Activated T-cell treated with anti-CD3 and anti-CD28 coated beads, Interleukin-2, amount 50 U/mL, for 4 hours (primary cell): ENCODE results near the gene EXOSC1. TPM values are rescaled to one million over a fixed set of nuclear protein-coding genes. Genes with fewer than 3 reads are reported as not detected.
"Not testable (repeated sequence)": the region's sequence is repeated elsewhere in the genome, so short reads cannot be mapped to it uniquely, and the experiment has no call there.

ENCODE experiments used
- ATAC-seq, 2 donors: fragments of 200-7000 bp; cut with Tn5 transposase; one replicate each; pipeline ENCODE4 v1.10.0; 2021
- DNase-seq: peaks from one replicate; pipeline ENCODE4 v3.0.0-alpha.2; 2020
- H3K27me3 Mint-ChIP-seq: one replicate; pipeline ENCODE4 v1.8.0; 2021; ENCODE audit warnings: low read depth, mixed read lengths
- H3K36me3 Mint-ChIP-seq: one replicate; pipeline ENCODE4 v1.8.0; 2022; ENCODE audit warnings: mixed read lengths; ENCODE audit not compliant: insufficient read depth
- H3K4me1 Mint-ChIP-seq: one replicate; pipeline ENCODE4 v1.8.0; 2021; ENCODE audit warnings: low read depth, mixed read lengths
- H3K4me3 Mint-ChIP-seq: one replicate; pipeline ENCODE4 v1.8.0; 2021; ENCODE audit warnings: mild to moderate bottlenecking, moderate library complexity, mixed read lengths
- H3K9me3 Mint-ChIP-seq: one replicate; pipeline ENCODE4 v1.8.0; 2021; ENCODE audit warnings: mixed read lengths
- total RNA-seq, 3 donors: library from RNA; stranded (reverse); gene quantifications; one replicate each; pipeline ENCODE4 v1.2.1, GENCODE V29; 2021

Gene EXOSC1
- total RNA-seq, 3 donors from 2014 or later, result 60.3 to 72.2 (median 71.9) TPM

DNA sequence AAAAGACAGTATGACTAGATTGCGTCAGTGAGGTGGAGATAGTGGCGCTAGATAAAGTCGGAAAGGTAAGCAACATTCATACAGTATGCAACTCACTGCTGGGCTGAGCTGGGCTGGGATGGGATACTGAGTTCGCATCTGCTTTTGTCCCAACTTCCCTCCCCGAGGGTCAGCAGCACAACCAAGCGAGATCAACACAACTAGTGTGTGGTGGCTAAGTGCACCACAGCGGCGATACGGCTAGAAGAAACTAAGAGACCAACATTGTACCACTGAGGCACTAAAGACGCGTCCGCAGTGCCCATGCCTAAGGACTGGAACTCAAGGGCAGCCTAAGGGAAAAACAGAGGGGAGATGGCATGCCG, 467 bp downstream of the EXOSC1 start:
- Mint-ChIP-seq H3K9me3 (no peaks in the 10 kb centered on the region), H3K27me3 (no peaks in the 10 kb centered on the region), H3K4me1 (peaks cover 46% of the 10 kb centered on the region), H3K36me3 (peaks cover 14% of the 10 kb centered on the region), H3K4me3 (peak overlapping the region; percentile 99)
- ATAC-seq (peak in 1 of 2 donors; percentile 1), DNase-seq (no peak)

GRCh38 chr10:97444212-97444611, 1.6 kb downstream of the EXOSC1 start:
- H3K9me3 Mint-ChIP-seq, result no peaks in the 10 kb centered on the region

GRCh38 chr10:97442277-97442676, 3.5 kb downstream of the EXOSC1 start:
- H3K36me3 Mint-ChIP-seq, result peaks cover 20% of the 10 kb centered on the region
- ATAC-seq, result no peak
- no peak for DNase-seq
- H3K27me3 Mint-ChIP-seq, result no peaks in the 10 kb centered on the region
- peaks cover 29% of the 10 kb centered on the region for H3K4me1 Mint-ChIP-seq
- H3K9me3 Mint-ChIP-seq, result no peaks in the 10 kb centered on the region
- H3K4me3 Mint-ChIP-seq, result no peak overlapping the region

More at GRCh38 chr10:97444212-97444611, 1.6 kb downstream of the EXOSC1 start:
- H3K4me1 Mint-ChIP-seq, result peaks cover 43% of the 10 kb centered on the region
- DNase-seq (no peak), ATAC-seq (peak; percentile 24 to 35)
- no peaks in the 10 kb centered on the region for H3K27me3 Mint-ChIP-seq
- H3K4me3 Mint-ChIP-seq, result peak overlapping the region; percentile 99
- peaks cover 17% of the 10 kb centered on the region for H3K36me3 Mint-ChIP-seq

DNA sequence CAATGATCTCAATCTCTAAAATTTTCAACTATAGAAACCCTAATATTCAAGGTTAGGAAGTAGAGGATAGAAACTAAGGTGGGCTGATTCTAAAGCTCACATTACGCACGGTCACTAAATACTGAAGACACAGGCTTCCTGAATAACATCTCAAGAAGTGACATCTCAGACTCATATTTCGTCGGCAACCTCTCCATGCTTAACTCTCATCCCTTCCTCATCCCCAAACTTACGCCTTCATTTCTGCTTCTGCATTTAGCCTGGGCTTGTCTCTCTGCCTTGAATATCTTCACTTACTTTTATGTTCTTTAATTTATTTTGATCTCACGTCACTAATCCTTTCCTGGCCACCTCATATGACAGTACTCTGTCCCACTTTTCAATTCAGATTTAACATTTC, 10.6 kb downstream of the EXOSC1 start:
- Mint-ChIP-seq H3K9me3 (no peaks in the 10 kb centered on the region), H3K4me3 (no peak overlapping the region), H3K36me3 (peaks cover 23% of the 10 kb centered on the region), H3K4me1 (peaks cover 4% of the 10 kb centered on the region), H3K27me3 (no peaks in the 10 kb centered on the region)
- DNase-seq, result no peak
- no peak for ATAC-seq

DNA sequence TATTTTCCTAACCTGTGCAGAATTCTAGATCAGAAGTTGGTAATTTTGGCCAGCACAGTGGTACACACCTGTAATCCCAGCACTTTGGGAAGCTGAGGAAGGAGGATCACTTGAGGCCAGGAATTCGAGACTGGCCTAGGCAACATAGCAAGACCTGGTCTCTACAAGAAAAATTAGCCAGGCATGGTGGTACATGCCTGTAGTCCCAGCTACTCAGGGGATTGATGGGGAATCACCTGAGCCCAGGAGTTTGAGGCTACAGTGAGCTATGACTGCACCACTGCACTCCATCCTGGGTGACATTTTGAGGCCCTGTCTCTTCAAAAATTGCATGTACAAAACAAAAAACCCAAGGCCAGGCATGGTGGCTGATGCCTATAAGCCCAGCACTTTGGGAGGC, 11.2 kb downstream of the EXOSC1 start:
- Mint-ChIP-seq H3K4me3 (no peak overlapping the region), H3K9me3 (no peaks in the 10 kb centered on the region), H3K27me3 (no peaks in the 10 kb centered on the region), H3K36me3 (peaks cover 25% of the 10 kb centered on the region), H3K4me1 (peaks cover 7% of the 10 kb centered on the region)
- ATAC-seq (peak in 1 of 2 donors; percentile 33), DNase-seq (no peak)

- H3K9me3 Mint-ChIP-seq, result no peaks in the 10 kb centered on the region
- H3K36me3 Mint-ChIP-seq, result peaks cover 29% of the 10 kb centered on the region
- H3K4me1 Mint-ChIP-seq, result peaks cover 11% of the 10 kb centered on the region
- H3K4me3 Mint-ChIP-seq, result no peak overlapping the region
- no peak for ATAC-seq
- no peak for DNase-seq
- no peaks in the 10 kb centered on the region for H3K27me3 Mint-ChIP-seq
Measured at GRCh38 chr10:97434055-97434454, 11.8 kb downstream of the EXOSC1 start.

DNA sequence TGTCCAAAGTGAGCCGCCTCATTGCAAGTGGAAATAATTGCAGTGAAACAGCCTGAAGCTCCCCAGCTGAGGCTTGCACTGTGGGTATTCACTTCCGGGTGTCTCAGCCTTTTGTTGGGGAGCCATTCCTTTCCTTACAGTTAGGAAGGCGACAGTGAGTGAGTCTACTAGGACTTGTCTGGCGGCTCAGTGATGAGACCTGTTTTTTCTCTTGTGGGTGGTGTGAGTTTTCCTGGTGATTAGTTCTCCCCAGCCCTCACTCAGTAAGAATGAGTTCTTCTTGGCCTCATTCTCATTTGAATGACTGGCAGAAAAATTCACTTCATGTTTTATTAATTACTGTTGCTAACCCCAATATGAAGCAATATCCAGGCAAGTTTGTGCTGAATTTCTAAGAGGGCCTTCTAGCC, 17.2 kb downstream of the EXOSC1 start:
- peaks cover 31% of the 10 kb centered on the region for H3K4me1 Mint-ChIP-seq
- no peaks in the 10 kb centered on the region for H3K27me3 Mint-ChIP-seq
- DNase-seq (peak; percentile 45), ATAC-seq (no peak)
- no peaks in the 10 kb centered on the region for H3K9me3 Mint-ChIP-seq
- H3K4me3 Mint-ChIP-seq, result peak overlapping the region; percentile 94
- peaks cover 36% of the 10 kb centered on the region for H3K36me3 Mint-ChIP-seq

- peaks cover 40% of the 10 kb centered on the region for H3K4me1 Mint-ChIP-seq
- peak overlapping the region; percentile 94 for H3K4me3 Mint-ChIP-seq
- H3K9me3 Mint-ChIP-seq, result no peaks in the 10 kb centered on the region
- no peak for DNase-seq
- H3K36me3 Mint-ChIP-seq, result peaks cover 36% of the 10 kb centered on the region
- H3K27me3 Mint-ChIP-seq, result no peaks in the 10 kb centered on the region
- peak; percentile 23 to 27 for ATAC-seq
Measured at GRCh38 chr10:97427571-97428179, 18.1 kb downstream of the EXOSC1 start.

DNA sequence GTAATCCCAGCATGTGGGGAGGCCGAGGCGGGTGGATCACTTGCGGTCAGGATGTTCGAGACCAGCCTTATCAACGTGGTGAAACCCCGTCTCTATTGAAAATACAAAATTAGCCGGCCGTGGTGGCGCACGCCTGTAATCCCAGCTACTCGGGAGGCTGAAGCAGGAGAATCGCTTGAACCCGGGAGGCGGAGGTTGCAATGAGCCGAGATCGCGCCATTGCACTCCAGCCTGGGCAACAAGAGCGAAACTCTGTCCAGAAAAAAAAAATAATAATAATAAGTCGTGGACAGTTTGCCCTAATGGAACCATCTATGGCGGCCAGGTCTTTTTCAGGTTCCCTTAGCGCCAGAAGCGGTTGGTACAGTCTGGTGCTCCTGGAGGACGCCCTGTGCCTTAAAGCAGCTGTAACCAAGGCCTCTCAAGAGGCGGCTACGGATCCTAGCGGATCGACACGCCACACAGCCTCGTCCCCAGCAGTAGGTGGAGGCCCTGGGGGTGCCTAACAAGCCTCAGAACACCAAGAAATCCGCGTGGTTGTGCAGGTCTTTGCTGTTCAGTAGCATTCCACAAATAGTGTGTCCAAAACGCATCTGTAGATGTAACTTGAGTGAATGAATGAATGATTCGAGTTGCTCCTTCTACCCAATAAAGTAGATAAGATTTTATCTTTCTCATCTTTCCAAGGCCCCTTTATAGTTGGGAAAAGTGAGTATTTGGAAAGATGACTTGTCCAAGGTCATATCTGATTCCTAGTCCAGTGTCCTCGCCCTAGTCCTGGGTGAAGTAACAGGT, 18.8 kb downstream of the EXOSC1 start:
- no peak for ATAC-seq
- Mint-ChIP-seq H3K36me3 (peaks cover 34% of the 10 kb centered on the region), H3K27me3 (no peaks in the 10 kb centered on the region), H3K4me1 (peaks cover 40% of the 10 kb centered on the region), H3K4me3 (peak overlapping the region; percentile 94), H3K9me3 (no peaks in the 10 kb centered on the region)
- DNase-seq, result no peak

DNA sequence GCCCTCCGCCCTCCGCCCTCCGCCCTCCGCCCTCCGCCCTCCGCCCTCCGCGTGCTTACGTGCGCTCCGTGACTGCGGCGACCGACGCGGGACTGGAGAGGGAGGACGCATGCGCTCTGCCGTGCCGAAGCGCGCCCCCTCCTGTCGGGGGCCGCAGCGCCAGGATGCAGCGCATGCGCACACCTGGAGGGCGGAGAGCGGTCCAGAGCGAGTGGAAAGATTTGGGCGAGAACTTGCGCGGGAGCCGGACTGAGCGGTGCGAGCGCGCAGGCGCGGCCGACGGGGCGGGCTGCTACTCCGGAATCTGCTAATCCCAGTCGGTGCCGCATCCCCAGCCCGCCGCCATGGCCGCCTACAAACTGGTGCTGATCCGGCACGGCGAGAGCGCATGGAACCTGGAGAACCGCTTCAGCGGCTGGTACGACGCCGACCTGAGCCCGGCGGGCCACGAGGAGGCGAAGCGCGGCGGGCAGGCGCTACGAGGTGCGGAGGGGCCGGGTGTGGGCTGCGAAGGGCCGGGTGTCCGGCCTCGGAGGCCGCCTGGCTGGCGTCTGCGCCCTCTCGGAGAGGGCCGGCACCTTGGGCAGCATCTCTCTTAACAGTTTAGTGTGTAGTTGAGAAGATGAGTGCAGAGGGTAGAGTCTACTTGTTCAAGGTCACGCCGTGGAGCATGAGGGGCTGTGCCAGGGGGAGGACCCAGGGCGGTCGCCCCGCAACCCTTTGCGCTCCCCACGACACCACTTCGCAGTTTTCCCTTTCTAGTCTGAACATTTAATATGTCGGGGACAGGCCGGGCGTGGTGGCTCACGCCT, 19.6 kb downstream of the EXOSC1 start, which contains the start of gene PGAM1:
PGAM1 (plus strand) TSS at position 228 of the 812 bp plus-strand sequence; CDS start at position 345, 117 bp downstream.
- H3K4me3 Mint-ChIP-seq, result peak within 1 kb of the TSS; percentile 94
- DNase-seq (peak; percentile 94), ATAC-seq (peak; percentile 76 to 84)
- peaks cover 32% of the 10 kb centered on the region for H3K36me3 Mint-ChIP-seq
- no peaks in the 10 kb centered on the region for H3K27me3 Mint-ChIP-seq
- no peaks in the 10 kb centered on the region for H3K9me3 Mint-ChIP-seq
- H3K4me1 Mint-ChIP-seq, result peaks cover 46% of the 10 kb centered on the region

- not testable (repeated sequence) for H3K9me3 Mint-ChIP-seq, ATAC-seq, DNase-seq, H3K27me3 Mint-ChIP-seq, H3K4me3 Mint-ChIP-seq
- H3K4me1 Mint-ChIP-seq, result peaks cover 47% of the 10 kb centered on the region
- peaks cover 17% of the 10 kb centered on the region for H3K36me3 Mint-ChIP-seq
Measured at GRCh38 chr10:97423757-97424098, 22.1 kb downstream of the EXOSC1 start.

- no peak for DNase-seq
- H3K4me3 Mint-ChIP-seq, result peak overlapping the region; percentile 11
Measured at GRCh38 chr10:97416565-97416964, 29.2 kb downstream of the EXOSC1 start.

GRCh38 chr10:97412891-97413304, 32.9 kb downstream of the EXOSC1 start:
- Mint-ChIP-seq H3K36me3 (no peaks in the 10 kb centered on the region), H3K4me1 (peaks cover 47% of the 10 kb centered on the region), H3K4me3 (peak overlapping the region; percentile 33), H3K9me3 (no peaks in the 10 kb centered on the region), H3K27me3 (no peaks in the 10 kb centered on the region)
- ATAC-seq, result peak; percentile 77 to 80
- DNase-seq, result no peak

More at GRCh38 chr10:97416565-97416964, 29.2 kb downstream of the EXOSC1 start:
- no peaks in the 10 kb centered on the region for H3K9me3 Mint-ChIP-seq
- ATAC-seq, result no peak
- H3K27me3 Mint-ChIP-seq, result no peaks in the 10 kb centered on the region
- no peaks in the 10 kb centered on the region for H3K36me3 Mint-ChIP-seq
- peaks cover 71% of the 10 kb centered on the region for H3K4me1 Mint-ChIP-seq

DNA sequence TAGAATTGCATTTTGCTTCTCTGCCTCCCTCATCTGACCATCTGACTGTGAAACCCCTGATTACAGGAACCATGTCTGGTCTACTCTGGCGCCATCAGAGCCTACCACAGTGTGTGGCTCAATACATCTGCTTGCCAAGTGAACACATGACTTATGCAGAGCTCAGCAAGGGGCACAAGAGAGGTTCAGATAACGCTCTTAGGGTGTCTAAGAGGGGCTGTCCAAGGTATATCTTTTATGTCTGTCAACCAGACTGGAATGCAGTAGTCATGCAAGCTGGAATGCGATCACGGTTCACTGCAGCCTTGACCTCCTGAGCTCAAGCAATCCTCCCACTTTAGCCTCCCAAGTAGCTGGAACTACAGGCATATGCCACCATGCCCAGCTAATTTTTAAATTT, 34.4 kb downstream of the EXOSC1 start:
- no peaks in the 10 kb centered on the region for H3K9me3 Mint-ChIP-seq
- DNase-seq (no peak), ATAC-seq (no peak)
- no peaks in the 10 kb centered on the region for H3K27me3 Mint-ChIP-seq
- no peaks in the 10 kb centered on the region for H3K36me3 Mint-ChIP-seq
- peaks cover 41% of the 10 kb centered on the region for H3K4me1 Mint-ChIP-seq
- H3K4me3 Mint-ChIP-seq, result no peak overlapping the region
